SU-DHL-6 (cell line): Measurements from ENCODE around the gene CMSS1.

Source experiments
- H2AFZ ChIP-seq: fragments of 200-600 bp; sonication (generic); 2 replicates; pipeline ENCODE4 v1.6.1; 2014; ENCODE audit warnings: low read depth, mild to moderate bottlenecking, moderate library complexity, mixed read lengths, antibody characterized with exemption, low read length; ENCODE audit not compliant: severe bottlenecking
- H3F3A ChIP-seq: fragments of 200-600 bp; shearing (Covaris generic); 2 replicates; pipeline ENCODE4 v1.6.0; 2016; ENCODE audit warnings: antibody characterized with exemption, mild to moderate bottlenecking; ENCODE audit not compliant: insufficient read depth
- H3K27ac ChIP-seq: fragments of 200-600 bp; sonication (generic); 2 replicates; pipeline ENCODE4 v1.5.1; 2016; ENCODE audit warnings: low read depth, mild to moderate bottlenecking, low read length, moderate library complexity, mixed read lengths
- H3K27me3 ChIP-seq: fragments of 200-600 bp; sonication (generic), shearing (Covaris generic); 2 replicates; pipeline ENCODE4 v1.6.0; 2014; ENCODE audit warnings: mild to moderate bottlenecking, low read length
- H3K36me3 ChIP-seq: fragments of 200-600 bp; sonication (generic); 2 replicates; pipeline ENCODE4 v1.6.1; 2014; ENCODE audit warnings: mild to moderate bottlenecking, low read length, mixed read lengths
- H3K4me2 ChIP-seq: fragments of 300-600, 200-600 bp; shearing (Covaris generic), sonication (generic); 2 replicates; pipeline ENCODE4 v1.6.0; 2014; ENCODE audit warnings: low read length, low read depth, mild to moderate bottlenecking; ENCODE audit not compliant: poor library complexity, severe bottlenecking
- H3K4me3 ChIP-seq: fragments of 200-600 bp; sonication (generic); 2 replicates; pipeline ENCODE4 v1.5.1; 2014; ENCODE audit warnings: antibody characterized with exemption, low read length, mild to moderate bottlenecking, mixed read lengths; ENCODE audit not compliant: insufficient read depth, poor library complexity, severe bottlenecking
- H3K79me2 ChIP-seq: fragments of 200-600 bp; sonication (generic); 2 replicates; pipeline ENCODE4 v1.6.1; 2014; ENCODE audit warnings: mild to moderate bottlenecking, low read length, moderate library complexity; ENCODE audit not compliant: insufficient read depth
- H3K9ac ChIP-seq: fragments of 200-600 bp; sonication (generic); 2 replicates; pipeline ENCODE4 v1.7.0; 2014; ENCODE audit warnings: mild to moderate bottlenecking, low read length
- H3K9me2 ChIP-seq: fragments of 200-600 bp; sonication (generic); replicated peaks from 2 replicates; pipeline ENCODE4 v1.6.1; 2014; ENCODE audit warnings: low read length; ENCODE audit not compliant: insufficient read depth
- H3K9me3 ChIP-seq: fragments of 200-600 bp; sonication (generic); 2 replicates; pipeline ENCODE4 v1.6.1; 2014; ENCODE audit warnings: low read length, mixed read lengths; ENCODE audit not compliant: insufficient read depth
- H4K20me1 ChIP-seq: fragments of 200-600 bp; sonication (generic); 2 replicates; pipeline ENCODE4 v1.6.1; 2014; ENCODE audit warnings: low read depth, mild to moderate bottlenecking, antibody characterized with exemption, low read length, moderate library complexity, mixed read lengths
- EZH2phosphoT487 ChIP-seq: fragments of 200-600 bp; sonication (generic), shearing (Covaris generic); conservative IDR thresholded peaks from 2 replicates; pipeline ENCODE4 v1.6.1; 2018; ENCODE audit warnings: mild to moderate bottlenecking, antibody characterized with exemption, low read length, moderate library complexity, mixed read lengths
- TF ChIP-seq, protein P1 (sequence below): fragments of 200-600 bp; sonication (generic); IDR thresholded peaks from one replicate; pipeline ENCODE4 v1.5.1; 2017; ENCODE audit warnings: antibody characterized with exemption, mild to moderate bottlenecking, low read length, moderate library complexity; ENCODE audit not compliant: insufficient read depth, poor library complexity, severe bottlenecking

The CMSS1 gene

DNA sequence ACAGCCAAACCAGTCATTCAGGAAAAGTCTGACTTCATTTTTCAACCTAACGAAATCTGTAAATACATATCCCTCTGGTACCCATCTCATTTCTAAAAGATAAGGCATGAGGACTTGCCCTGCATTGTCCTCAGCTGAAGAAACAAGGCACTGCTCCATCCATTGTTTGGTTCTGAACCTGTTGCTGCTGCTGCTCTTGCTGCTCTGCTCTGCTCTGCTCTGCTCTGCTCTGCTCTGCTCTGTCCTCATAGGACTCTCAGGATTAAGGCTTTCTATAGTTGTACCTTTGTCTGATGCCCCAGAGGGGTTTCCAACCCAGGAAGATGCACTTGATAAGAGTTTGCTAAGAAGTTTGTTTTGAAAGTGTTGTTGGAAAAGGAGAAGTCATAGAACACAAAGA, 38.2 kb downstream of the CMSS1 start:
- TF ChIP-seq EZH2phosphoT487: no peak
- TF ChIP-seq, protein P1, sequence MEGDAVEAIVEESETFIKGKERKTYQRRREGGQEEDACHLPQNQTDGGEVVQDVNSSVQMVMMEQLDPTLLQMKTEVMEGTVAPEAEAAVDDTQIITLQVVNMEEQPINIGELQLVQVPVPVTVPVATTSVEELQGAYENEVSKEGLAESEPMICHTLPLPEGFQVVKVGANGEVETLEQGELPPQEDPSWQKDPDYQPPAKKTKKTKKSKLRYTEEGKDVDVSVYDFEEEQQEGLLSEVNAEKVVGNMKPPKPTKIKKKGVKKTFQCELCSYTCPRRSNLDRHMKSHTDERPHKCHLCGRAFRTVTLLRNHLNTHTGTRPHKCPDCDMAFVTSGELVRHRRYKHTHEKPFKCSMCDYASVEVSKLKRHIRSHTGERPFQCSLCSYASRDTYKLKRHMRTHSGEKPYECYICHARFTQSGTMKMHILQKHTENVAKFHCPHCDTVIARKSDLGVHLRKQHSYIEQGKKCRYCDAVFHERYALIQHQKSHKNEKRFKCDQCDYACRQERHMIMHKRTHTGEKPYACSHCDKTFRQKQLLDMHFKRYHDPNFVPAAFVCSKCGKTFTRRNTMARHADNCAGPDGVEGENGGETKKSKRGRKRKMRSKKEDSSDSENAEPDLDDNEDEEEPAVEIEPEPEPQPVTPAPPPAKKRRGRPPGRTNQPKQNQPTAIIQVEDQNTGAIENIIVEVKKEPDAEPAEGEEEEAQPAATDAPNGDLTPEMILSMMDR: no peak
- Histone ChIP-seq H3K36me3 (no peaks in the 10 kb centered on the region), H3K27ac (no peak overlapping the region)

DNA sequence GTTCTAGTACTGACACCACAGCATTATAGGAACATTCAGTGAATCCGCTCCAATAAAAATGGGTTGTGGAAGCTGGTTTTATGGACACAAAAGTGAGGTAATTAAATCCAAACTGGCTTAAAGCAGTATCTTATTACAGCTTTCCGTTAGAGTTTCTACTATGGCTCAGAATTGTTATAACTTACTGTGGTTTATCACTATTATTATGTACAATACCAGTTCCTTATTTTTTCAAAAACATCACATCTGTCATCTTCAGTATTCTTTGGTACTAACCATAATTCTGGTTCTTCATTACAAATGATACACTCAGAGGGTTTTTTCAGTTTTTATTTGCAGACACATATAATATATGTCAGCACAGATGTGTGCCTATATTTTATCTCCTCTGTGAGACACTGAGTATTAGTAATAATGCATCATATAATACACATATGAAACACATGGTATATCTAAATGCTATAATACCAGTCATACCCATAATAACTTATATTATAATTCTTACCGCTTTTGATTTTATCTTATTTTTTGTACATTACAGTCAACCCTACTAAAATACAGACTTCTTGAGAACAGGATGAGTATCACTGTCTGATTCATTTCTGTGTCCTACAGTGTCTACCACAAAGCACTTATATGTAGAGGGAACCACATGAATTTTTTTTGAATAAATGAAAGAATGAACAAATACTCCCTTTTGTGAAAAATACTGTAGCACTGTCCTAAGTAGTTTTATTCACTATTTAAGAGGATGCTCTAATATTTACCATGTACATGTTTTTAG, 39.0 kb downstream of the CMSS1 start:
- Histone ChIP-seq H3F3A (no peaks in the 10 kb centered on the region), H3K9me2 (no peaks in the 10 kb centered on the region), H3K79me2 (peaks cover 9% of the 10 kb centered on the region; the same call in 1 of the 2 replicates), H3K36me3 (no peaks in the 10 kb centered on the region), H3K27ac (no peak overlapping the region), H4K20me1 (peaks cover 3% of the 10 kb centered on the region; the same call in 1 of the 2 replicates), H3K9ac (no peak overlapping the region), H3K9me3 (no peaks in the 10 kb centered on the region), H3K4me2 (no peak overlapping the region), H3K4me3 (no peak overlapping the region), H3K27me3 (no peaks in the 10 kb centered on the region), H2AFZ (no peak overlapping the region)
- no peak for TF ChIP-seq EZH2phosphoT487
- TF ChIP-seq, protein P1: no peak

More for the DNA sequence above, 38.2 kb downstream of the CMSS1 start:
- Histone ChIP-seq H3K9me2 (no peaks in the 10 kb centered on the region), H3F3A (no peaks in the 10 kb centered on the region), H3K79me2 (peaks cover 9% of the 10 kb centered on the region; the same call in 1 of the 2 replicates), H3K4me3 (no peak overlapping the region), H3K9me3 (no peaks in the 10 kb centered on the region), H3K4me2 (no peak overlapping the region), H2AFZ (no peak overlapping the region), H3K9ac (no peak overlapping the region), H3K27me3 (no peaks in the 10 kb centered on the region), H4K20me1 (peaks cover 3% of the 10 kb centered on the region; the same call in 1 of the 2 replicates)

DNA sequence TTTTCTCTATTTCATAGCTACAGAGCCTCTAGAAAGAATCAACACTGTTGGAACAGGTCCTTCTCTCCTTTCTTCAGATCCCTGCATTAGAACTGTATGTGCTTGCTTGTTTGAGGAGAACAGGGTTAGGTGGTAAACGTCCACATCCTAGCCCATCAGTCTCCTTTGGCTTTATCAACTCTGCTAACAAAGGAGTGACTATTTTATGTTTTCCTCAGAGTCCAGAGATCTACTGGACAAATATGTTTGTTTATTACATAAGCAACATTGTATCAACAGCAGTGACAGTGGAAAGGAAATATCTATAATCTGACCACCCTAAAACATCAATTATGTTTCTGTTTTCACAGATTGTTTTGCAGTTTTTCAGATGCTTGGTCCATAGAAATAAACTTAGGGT, 39.6 kb downstream of the CMSS1 start:
- TF ChIP-seq EZH2phosphoT487: no peak
- TF ChIP-seq, protein P1: no peak
- Histone ChIP-seq H3K4me2 (no peak overlapping the region), H2AFZ (no peak overlapping the region), H3K79me2 (peaks cover 9% of the 10 kb centered on the region; the same call in 1 of the 2 replicates), H3K9me3 (no peaks in the 10 kb centered on the region), H3K9ac (no peak overlapping the region), H3K36me3 (no peaks in the 10 kb centered on the region), H3F3A (no peaks in the 10 kb centered on the region), H3K9me2 (no peaks in the 10 kb centered on the region), H3K27me3 (no peaks in the 10 kb centered on the region), H3K4me3 (no peak overlapping the region), H4K20me1 (peaks cover 3% of the 10 kb centered on the region; the same call in 1 of the 2 replicates), H3K27ac (no peak overlapping the region)
